NCI-H1105 treated with DMSO at 0.1 percent for 48 hours (cell line): ENCODE measurements around the gene NRG2.

Source experiments
- DNase-seq: peaks from one replicate; lab custom pipeline; 2025; lab: John Stamatoyannopoulos, UW

NRG2 gene

DNA sequence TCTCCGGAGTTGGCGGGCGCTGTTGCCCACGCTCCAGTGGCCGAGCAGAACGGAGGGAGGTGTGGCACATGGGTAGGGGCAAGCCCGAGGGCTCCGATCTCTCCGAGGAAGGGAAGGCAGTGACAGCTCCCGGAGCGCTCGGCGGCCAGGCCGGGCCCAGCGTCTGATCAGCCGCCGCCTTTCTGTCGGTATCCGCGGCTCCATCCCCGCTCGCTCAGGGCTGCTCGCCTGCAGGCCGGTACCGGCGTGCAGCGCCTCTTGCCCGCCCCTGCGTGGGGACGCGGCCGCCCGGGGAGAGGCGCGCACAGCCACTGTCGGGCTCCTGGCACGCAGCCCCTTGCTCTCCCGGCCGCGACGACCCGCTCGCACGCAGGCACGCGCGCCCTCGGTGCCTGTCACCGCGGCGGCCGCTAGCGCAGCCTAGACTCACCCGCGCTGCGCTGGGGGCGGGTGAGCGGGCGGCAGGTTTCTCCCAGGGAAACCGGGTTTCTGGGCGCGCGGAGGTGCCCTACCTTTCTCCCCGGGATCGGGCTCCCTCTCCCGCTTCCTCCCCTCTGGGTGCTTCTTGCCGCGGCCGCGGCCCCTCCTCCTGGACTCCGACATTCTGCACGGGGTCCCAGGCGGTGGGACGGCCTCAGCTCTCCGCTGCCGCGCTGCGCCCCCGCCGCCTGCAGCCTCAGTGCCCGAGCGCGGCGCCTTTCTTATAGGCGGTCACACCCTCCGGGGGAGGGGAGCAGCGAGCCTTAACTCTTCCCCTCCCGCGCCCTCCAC is 139.1 kb downstream of the NRG2 start:
- DNase-seq, result no peak

GRCh38 chr5:139903450-139903794 is 139.7 kb downstream of the NRG2 start:
- DNase-seq, result no peak

DNA sequence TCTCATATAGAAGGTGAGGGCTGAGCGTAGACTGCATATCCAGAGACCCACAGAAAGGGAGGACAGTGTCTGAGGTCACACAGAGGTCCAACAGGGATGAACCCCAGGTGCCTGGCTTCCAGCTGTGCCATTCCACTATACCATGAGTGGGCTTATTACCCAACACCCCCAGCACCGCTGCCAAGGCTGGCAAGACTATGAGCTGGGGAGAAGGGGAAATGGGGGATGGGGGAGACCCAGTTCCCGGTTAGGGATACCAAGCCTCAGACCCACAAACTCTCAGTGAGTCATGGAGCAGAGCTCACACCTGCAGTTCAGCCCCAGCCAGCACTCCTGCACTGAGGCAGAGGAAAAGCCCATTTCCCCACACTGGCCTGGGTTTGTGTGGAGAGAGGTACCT is 141.1 kb downstream of the NRG2 start:
- no peak for DNase-seq

- DNase-seq, result no peak
These were observed 141.9 kb downstream of the NRG2 start for GRCh38 chr5:139901251-139901575.

GRCh38 chr5:139900546-139901250 is 142.4 kb downstream of the NRG2 start:
- DNase-seq, result no peak

- no peak for DNase-seq
These were observed 144.1 kb downstream of the NRG2 start for GRCh38 chr5:139898981-139899380.

DNA sequence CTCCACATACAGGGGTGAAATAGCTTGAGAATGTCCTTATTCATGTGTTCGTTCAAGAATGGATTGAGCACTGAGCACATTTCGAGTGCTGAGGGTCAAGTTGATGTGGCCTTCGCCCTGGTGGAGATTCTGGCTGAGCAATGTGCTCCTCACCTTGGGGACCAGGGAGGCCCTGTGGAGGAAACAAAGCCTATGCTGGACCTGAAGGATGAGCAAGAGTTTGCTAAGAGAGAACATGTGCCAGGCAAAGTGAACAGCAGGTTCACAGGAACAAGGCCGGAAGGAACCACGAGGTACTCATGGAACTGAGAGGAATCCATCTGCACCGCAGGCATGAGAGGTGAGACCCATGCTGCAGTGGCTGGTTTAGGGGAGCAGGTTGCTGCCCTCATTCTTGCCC is 145.1 kb downstream of the NRG2 start:
- no peak for DNase-seq

- DNase-seq, result no peak
These were observed 145.8 kb downstream of the NRG2 start for GRCh38 chr5:139897342-139897741.

DNA sequence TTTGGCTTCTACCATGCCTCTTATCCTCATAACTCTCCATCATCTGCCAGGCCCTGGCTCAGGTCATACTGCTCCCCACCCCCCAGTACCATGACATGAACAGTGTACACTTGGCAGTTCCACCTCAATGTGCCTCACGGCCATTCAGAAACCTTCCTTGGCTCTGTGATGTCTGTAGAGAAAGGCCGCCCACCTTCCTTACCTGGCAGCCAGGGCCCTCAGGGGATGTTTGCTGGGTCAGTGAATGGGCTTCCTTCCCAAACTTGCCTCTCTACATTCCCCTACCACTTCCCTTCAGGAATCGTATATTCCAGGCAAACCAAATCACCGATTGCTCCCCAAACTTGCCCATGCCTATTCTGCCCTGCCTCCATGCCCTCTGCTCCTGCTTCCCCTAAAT is 146.4 kb downstream of the NRG2 start:
- DNase-seq, result no peak

- no peak for DNase-seq
These were observed 147.5 kb downstream of the NRG2 start for GRCh38 chr5:139895647-139896046.

DNA sequence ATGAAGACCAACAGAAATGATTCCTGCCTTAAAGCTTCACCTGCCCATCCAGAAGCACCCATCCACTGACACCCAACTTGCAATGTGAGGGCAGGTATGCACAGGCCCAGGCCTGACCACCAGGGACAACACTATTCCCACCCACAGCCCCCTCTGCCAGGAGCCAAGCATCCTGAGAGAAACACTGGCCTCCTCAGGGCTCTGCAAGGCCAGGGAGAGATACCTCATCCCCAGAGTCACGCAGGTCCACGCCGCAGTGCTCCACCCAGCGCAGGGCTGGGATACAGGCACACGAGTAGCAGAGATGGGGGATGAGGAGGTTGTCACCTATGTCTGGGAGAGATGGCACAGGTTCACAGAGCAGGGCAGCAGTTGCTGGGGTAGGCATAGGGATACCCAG is 148.1 kb downstream of the NRG2 start:
- DNase-seq, result no peak

DNA sequence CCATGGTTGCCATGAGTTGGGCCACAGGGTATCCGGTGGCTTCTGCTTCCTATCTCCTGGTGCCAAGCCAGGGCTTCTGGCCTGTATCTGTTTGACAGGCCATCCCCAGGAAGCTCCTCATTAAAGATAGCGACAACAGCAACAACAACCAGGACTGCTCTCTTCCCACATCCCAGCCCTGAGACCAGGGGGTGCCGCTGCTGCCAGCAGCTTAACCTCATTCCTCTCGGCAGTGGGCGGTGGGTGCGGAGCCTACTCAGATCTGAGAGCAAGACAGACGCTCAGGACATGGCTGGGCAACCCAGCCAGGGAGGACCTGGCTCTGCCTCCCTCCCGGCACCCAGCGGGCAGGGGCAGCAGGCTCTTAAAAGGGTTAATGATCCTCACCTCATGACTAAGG is 149.2 kb downstream of the NRG2 start:
- DNase-seq, result no peak

- no peak for DNase-seq
These were observed 153.7 kb downstream of the NRG2 start for GRCh38 chr5:139889410-139889809.

GRCh38 chr5:139888370-139888769 is 154.7 kb downstream of the NRG2 start:
- DNase-seq, result no peak

DNA sequence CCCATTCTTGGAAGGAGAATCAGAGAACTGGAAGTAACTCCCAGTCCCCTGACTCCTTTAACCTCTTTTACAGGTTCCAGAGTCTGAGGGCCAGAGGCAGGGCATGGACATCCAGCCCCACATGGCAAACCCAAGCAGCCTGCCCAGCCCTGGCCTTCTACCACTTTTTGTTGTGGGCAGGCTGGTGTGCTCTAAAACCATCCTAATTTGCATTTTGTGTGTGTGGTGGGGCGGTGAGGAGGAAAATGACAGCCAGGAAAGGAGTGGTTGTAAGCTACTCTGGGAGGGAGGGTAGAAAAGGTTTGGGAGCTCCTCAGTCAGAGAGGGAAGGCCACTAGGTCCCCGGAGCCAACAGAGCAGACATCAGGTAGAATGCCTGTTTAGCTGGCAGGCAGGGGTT is 156.9 kb downstream of the NRG2 start:
- no peak for DNase-seq

DNA sequence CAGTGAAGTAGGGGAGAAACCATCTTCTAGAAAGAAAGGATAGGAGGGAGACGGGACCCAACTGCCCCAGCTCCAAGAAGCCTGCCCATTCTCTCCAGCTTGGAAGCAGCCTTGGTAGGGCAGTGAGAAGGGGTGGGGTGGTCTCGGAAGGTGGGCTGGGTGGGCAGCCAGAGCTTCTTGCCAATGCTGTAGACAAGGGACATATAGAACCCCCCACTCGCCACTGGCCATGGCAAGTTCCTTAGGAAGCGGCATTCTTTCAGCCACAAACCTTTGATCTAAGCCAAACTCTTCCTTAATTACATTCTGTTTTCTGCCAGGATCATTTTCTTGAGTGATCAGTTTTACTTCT is 157.3 kb downstream of the NRG2 start:
- no peak for DNase-seq

DNA sequence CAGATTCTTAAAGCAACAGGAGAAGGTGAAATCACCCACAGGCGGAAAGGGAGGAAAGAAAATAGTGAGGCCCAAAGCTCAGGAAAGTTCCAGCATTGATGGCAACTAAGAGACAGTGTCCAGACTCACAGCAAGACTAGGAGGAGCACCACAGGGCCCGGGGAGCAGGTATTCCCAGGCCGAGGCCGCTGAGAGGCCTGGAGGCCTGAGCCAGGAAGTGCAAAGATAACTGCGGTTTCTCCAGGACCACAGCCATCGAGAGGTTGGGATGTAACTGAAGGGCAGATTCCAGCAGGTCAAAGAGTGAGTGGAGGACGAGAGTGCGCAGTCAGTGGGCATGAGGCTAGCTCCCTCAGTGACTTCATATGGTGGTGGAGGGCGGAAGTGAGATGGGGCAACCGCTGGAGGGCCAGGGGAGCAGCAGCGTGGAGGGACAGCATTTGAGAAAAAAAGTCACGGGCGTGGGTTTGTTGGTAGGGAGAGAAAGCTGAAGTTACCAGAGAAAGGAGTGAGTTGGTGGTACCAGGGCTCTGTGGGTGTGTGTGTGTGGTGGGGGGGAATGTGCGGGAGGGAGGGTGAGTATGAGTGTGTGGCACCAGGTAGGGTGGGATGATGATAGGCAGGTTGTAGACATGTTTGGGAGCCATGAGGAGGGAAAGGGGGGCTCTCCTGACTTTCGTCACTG is 157.8 kb downstream of the NRG2 start:
- no peak for DNase-seq

GRCh38 chr5:139884734-139885133 is 158.4 kb downstream of the NRG2 start:
- DNase-seq, result no peak

DNA sequence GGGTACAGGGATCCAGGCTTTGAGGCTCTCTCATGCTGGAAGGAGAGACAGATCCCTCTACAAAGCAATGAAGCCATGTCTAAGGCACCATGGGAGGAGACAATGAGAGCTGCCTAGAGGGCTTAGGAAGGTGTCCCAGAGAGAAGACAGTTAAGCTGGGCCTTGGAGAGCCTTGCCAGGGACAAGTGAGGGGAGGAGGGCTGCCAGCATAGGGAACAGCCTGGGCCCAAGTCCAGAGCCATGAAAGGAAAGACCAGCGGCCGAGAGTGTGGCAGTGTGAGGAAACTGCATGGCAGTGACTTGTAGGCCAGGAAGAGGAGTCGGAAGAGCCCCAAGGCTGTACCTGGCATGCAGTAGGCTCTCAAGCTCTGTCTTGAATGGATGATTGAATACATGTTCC is 159.0 kb downstream of the NRG2 start:
- no peak for DNase-seq

- peak; percentile 56 for DNase-seq
These were observed 160.0 kb downstream of the NRG2 start for GRCh38 chr5:139882961-139883539.

GRCh38 chr5:139882316-139882715 is 160.8 kb downstream of the NRG2 start:
- no peak for DNase-seq

GRCh38 chr5:139881143-139881733 is 161.9 kb downstream of the NRG2 start:
- no peak for DNase-seq
